Stimulated activated CD8-positive, alpha-beta memory T cell treated with anti-CD3 and anti-CD28 coated beads, Interleukin-7, amount 100 ng/mL, for 1 hour (primary cell): ENCODE data around the gene OR3A2.
"Not testable (repeated sequence)": the region's sequence is repeated elsewhere in the genome, so short reads cannot be mapped to it uniquely, and the experiment has no call there.

Experiments
- DNase-seq, 2 donors: peaks; one replicate each; pipeline ENCODE4 v3.0.0-alpha.2; 2020; ENCODE audit warnings: low read depth in 2 of 2

OR3A2 gene

GRCh38 chr17:3293548-3293947, 92.6 kb downstream of the OR3A2 start:
- DNase-seq, result not testable (repeated sequence)

GRCh38 chr17:3282901-3283300, 103.2 kb downstream of the OR3A2 start:
- no peak for DNase-seq

- no peak for DNase-seq
Observed at GRCh38 chr17:3276126-3276525, 110.0 kb downstream of the OR3A2 start.

- no peak for DNase-seq
Observed at GRCh38 chr17:3271072-3271848, 114.8 kb downstream of the OR3A2 start.

DNA sequence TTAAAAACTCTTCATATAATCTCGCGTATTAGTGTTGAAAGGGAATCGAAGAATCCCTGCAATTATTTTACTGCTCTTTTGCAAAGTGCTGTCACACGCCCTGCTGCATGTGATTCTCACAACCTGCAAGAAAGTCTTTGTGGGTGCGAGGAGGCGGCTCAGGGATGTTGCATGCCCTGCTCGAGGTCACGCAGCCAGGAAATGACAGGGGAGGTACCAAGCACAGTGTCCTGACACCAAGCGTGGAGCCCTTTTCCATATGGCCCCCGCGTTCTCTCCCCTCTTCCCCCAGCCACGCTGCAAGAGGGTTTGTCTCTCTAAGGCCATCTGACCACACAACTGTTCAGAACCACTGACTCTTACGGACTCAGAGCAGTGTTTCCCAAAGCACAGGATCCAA, 125.5 kb downstream of the OR3A2 start:
- DNase-seq, result no peak

- DNase-seq, result no peak
Observed at GRCh38 chr17:3260163-3260562, 125.9 kb downstream of the OR3A2 start.

- no peak for DNase-seq
Observed at GRCh38 chr17:3256575-3256974, 129.5 kb downstream of the OR3A2 start.

- DNase-seq, result not testable (repeated sequence)
Observed at GRCh38 chr17:3249013-3249412, 137.1 kb downstream of the OR3A2 start.

DNA sequence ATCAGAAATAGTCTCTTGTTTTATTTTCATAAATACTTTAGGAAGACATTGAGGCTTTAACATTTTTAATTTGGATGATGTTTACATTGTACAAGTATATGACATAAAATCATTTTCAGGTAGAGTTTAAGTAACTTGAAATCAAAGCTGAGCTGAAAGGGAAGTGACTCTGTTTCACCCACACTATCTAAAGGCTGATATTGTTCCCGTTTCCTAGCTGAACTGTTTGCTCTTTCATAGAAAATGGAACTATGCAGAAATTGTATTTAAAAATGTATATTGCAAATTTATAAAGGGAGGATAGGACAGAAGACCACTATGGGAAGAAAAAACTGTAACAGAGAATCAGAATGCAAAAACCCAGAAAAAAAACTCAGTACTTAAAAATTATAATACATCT, 141.3 kb downstream of the OR3A2 start:
- DNase-seq, result not testable (repeated sequence)

DNA sequence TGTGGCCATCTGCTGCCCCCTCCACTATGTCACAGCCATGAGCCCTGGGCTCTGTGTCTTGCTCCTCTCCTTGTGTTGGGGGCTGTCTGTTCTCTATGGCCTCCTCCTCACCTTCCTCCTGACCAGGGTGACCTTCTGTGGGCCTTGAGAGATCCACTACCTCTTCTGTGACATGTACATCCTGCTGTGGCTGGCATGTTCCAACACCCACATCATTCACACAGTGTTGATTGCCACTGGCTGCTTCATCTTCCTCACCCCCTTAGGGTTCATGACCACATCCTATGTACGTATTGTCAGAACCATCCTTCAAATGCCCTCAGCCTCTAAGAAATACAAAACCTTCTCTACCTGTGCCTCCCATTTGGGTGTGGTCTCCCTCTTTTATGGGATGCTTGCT, 145.1 kb downstream of the OR3A2 start:
- DNase-seq, result not testable (repeated sequence)

DNA sequence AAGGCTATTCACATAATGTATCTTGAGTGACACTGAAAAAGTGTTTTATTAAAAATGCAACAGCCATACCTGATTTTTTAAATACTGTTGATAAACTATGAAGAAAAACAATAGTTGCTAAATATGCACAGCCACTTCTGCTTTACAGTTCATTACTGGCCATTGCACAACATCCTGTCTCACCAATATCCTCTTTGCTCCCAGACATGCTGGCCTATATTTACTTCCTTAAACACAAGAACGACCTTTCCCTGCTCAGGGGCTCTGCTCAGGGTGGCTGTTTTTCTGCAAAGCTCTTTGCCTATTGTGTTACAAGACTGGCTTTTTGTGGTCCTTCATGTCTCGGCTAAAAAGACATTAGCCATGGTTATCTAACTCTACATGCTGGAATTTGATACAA, 147.4 kb downstream of the OR3A2 start:
- not testable (repeated sequence) for DNase-seq

DNA sequence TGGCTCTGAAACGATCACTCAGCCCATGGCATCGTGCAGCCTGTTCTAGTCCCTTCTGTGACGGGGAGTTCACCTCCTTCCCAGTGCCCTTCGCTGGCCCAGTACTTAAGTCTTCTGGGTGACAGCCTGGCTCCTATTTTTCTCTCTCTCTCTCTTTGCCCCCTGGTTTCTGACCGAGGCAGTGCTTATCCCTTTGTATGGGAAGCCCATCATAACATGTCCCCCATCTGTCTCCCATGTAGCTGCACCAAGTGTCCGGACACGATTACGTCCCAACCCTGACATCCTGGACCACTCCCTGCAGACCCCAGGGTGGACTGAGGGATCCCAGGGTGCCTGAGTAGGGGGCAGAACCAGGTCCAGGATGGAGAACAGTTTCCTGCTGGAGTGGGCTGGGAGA, 153.8 kb downstream of the OR3A2 start:
- DNase-seq, result not testable (repeated sequence)
